ENCODE measurements around the gene TMC3.

DNA sequence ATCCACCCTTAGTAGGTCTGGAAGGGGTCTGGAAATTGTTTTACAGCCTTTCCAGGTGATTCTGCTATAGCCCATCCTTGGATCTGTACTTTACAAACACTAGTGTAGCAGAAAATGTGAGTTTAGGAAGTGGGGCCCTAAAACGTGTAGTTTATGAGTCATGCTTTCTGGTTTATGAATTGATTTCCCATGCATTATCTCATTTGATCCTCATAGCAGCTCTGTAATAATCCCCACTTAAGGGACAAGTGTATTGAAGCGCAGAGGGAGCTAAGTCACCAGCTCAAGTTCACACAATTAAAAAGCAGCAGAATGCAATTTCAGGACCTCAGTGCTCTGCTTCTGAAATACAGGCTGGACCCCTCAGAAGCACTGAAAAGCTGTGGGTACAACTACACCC, 27.4 kb downstream of the TMC3 start:
- TF ChIP-seq, protein P1, sequence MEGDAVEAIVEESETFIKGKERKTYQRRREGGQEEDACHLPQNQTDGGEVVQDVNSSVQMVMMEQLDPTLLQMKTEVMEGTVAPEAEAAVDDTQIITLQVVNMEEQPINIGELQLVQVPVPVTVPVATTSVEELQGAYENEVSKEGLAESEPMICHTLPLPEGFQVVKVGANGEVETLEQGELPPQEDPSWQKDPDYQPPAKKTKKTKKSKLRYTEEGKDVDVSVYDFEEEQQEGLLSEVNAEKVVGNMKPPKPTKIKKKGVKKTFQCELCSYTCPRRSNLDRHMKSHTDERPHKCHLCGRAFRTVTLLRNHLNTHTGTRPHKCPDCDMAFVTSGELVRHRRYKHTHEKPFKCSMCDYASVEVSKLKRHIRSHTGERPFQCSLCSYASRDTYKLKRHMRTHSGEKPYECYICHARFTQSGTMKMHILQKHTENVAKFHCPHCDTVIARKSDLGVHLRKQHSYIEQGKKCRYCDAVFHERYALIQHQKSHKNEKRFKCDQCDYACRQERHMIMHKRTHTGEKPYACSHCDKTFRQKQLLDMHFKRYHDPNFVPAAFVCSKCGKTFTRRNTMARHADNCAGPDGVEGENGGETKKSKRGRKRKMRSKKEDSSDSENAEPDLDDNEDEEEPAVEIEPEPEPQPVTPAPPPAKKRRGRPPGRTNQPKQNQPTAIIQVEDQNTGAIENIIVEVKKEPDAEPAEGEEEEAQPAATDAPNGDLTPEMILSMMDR (IDR thresholded peaks at IDR 0.05) = no peak
- no peak for TF ChIP-seq POLR2AphosphoS5 (IDR thresholded peaks at IDR 0.05)
- TF ChIP-seq POLR2A (IDR thresholded peaks at IDR 0.05) = no peak
